ENCODE results near the gene VAV1. TPM values are rescaled to one million over a fixed set of nuclear protein-coding genes. Genes with fewer than 3 reads are reported as not detected.
A peak's percentile ranks its signal among the peaks of the same experiment; 100 is the strongest.

VAV1 gene
- total RNA-seq, 1 donor from 2014 or later = not detected

DNA sequence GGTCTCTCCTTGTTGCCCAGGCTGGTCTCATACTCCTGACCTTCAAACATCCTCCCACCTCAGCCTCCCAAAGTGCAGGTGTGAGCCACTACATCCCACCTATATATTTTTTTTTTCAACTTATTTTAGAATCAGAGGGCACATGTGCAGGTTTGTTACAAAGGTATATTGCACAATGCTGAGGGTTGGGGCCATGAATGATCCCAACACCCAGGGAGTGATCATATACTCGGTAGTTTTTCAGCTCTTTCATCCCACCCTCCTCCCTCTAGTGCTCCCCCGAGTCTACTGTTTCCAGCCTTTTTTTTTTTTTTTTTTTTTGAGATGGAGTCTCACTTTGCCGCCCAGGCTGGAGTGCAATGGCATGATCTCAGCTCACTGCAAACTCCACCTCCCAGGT is 76.5 kb downstream of the VAV1 start:
- Mint-ChIP-seq H3K4me3 (ENCODE audit: unreplicated experiment) (no peak overlapping the region), H3K4me1 (ENCODE audit: low read depth) (peaks cover 8% of the 10 kb centered on the region), H3K36me3 (ENCODE audit: low read depth) (peaks cover under 1% of the 10 kb centered on the region), H3K27me3 (ENCODE audit: low read depth) (peaks cover 3% of the 10 kb centered on the region), H3K9me3 (ENCODE audit: low read depth) (peaks cover 3% of the 10 kb centered on the region), H3K27ac (ENCODE audit: unreplicated experiment) (no peak overlapping the region)
- no peak for DNase-seq (ENCODE audit: low spot score)
- TF ChIP-seq CTCF (IDR thresholded peaks at IDR 0.05) = no peak

DNA sequence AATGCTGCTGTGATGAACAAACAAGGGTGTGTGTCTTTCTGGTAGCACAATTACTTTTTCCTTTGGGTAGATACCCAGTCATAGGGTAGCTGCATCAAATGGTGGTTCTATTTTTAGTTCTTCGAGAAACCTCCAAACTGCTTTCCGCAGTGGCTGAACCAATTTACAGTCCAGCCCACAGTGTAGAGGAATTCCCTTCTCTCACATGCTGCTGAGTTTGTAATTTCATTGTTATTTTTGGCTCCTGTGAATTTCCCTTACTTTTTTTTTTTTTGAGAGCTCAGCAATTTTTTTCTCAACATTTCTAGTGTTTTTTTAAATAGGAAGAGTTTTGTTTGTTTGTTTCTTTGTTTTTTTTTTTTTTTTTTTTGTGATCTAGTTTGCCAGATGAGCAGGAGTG is 77.4 kb downstream of the VAV1 start:
- Mint-ChIP-seq H3K4me1 (ENCODE audit: low read depth) (peaks cover 8% of the 10 kb centered on the region), H3K9me3 (ENCODE audit: low read depth) (peaks cover 3% of the 10 kb centered on the region), H3K36me3 (ENCODE audit: low read depth) (peaks cover 2% of the 10 kb centered on the region), H3K4me3 (ENCODE audit: unreplicated experiment) (no peak overlapping the region), H3K27ac (ENCODE audit: unreplicated experiment) (peak overlapping the region; percentile 24), H3K27me3 (ENCODE audit: low read depth) (peaks cover 11% of the 10 kb centered on the region)
- DNase-seq (ENCODE audit: low spot score) = no peak
- no peak for TF ChIP-seq CTCF (IDR thresholded peaks at IDR 0.05)

DNA sequence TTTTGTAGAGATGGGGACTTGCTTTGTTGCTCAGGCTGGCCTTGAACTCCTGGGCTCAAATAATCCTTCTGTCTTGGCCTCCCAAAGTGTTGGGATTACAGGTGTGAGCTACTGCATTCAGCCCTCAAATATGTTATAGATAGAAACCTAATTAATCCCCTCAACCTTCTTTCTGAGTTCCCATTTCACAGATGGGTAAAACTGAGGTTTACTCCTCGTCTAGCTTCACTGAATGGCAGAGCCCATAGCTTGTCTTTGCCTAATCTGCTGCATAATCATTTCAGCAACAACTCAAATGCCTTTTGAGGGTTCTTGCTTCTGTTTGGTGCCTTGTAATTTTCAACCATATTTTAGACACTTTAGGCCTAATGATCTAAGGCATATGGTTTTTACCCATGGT is 78.9 kb downstream of the VAV1 start:
- DNase-seq (ENCODE audit: low spot score) = no peak
- H3K36me3 Mint-ChIP-seq (ENCODE audit: low read depth) = peaks cover 2% of the 10 kb centered on the region
- H3K27ac Mint-ChIP-seq (ENCODE audit: unreplicated experiment) = no peak overlapping the region
- peaks cover 3% of the 10 kb centered on the region for H3K9me3 Mint-ChIP-seq (ENCODE audit: low read depth)
- peaks cover 24% of the 10 kb centered on the region for H3K27me3 Mint-ChIP-seq (ENCODE audit: low read depth)
- no peak overlapping the region for H3K4me3 Mint-ChIP-seq (ENCODE audit: unreplicated experiment)
- H3K4me1 Mint-ChIP-seq (ENCODE audit: low read depth) = peaks cover 8% of the 10 kb centered on the region
- TF ChIP-seq CTCF (IDR thresholded peaks at IDR 0.05) = no peak

DNA sequence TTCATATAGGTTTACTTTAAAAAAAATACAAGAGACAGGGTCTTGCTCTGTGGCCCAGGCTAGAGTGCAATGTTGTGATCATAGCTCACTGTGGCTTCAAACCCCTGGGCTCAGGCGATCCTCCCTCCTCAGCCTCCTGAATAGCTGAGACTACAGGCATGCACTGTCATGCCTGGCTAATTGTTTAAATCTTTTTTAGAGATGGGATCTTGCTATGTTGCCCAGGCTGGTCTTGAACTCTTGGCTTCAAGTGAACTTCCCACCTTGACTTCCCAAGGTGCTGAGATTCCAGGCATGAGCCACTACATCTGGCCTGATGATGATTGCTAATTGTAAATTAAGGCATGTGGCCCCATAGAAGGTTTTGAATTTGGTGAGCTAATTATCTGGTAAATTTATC is 79.5 kb downstream of the VAV1 start:
- Mint-ChIP-seq H3K9me3 (ENCODE audit: low read depth) (peaks cover 3% of the 10 kb centered on the region), H3K4me1 (ENCODE audit: low read depth) (peaks cover 8% of the 10 kb centered on the region), H3K27me3 (ENCODE audit: low read depth) (peaks cover 28% of the 10 kb centered on the region), H3K36me3 (ENCODE audit: low read depth) (peaks cover 2% of the 10 kb centered on the region), H3K4me3 (ENCODE audit: unreplicated experiment) (no peak overlapping the region), H3K27ac (ENCODE audit: unreplicated experiment) (no peak overlapping the region)
- no peak for DNase-seq (ENCODE audit: low spot score)
- no peak for TF ChIP-seq CTCF (IDR thresholded peaks at IDR 0.05)

- Mint-ChIP-seq H3K36me3 (ENCODE audit: low read depth) (peaks cover 2% of the 10 kb centered on the region), H3K9me3 (ENCODE audit: low read depth) (peaks cover 3% of the 10 kb centered on the region), H3K4me1 (ENCODE audit: low read depth) (peaks cover 8% of the 10 kb centered on the region), H3K27me3 (ENCODE audit: low read depth) (peaks cover 32% of the 10 kb centered on the region), H3K27ac (ENCODE audit: unreplicated experiment) (no peak overlapping the region), H3K4me3 (ENCODE audit: unreplicated experiment) (no peak overlapping the region)
- DNase-seq (ENCODE audit: low spot score) = peak; percentile 81
- TF ChIP-seq CTCF (IDR thresholded peaks at IDR 0.05) = no peak
Observed at GRCh38 chr19:6853868-6854267, 81.4 kb downstream of the VAV1 start.

Data from chondrocyte (in vitro differentiated cells).